Measurements from ENCODE around the gene POU5F1.
"Not testable (repeated sequence)": the region's sequence is repeated elsewhere in the genome, so short reads cannot be mapped to it uniquely, and the experiment has no call there.

The POU5F1 gene

GRCh38 chr6:31170987-31171671 lies 647 bp upstream of the POU5F1 start:
- ATAC-seq (ENCODE audit: insufficient read depth, low read depth) (no peak), DNase-seq (no peak)
- Histone ChIP-seq H3K79me2 (ENCODE audit: insufficient read depth, low read length) (no peaks in the 10 kb centered on the region), H3K9me3 (ENCODE audit: insufficient read depth, low read length, severe bottlenecking) (no peaks in the 10 kb centered on the region), H3K4me1 (ENCODE audit: insufficient read depth, low read length) (0 out of 2 replicates have a peak, but pooled peaks cover 3% of the 10 kb centered on the region), H4K20me1 (ENCODE audit: insufficient read depth, low read length) (no peaks in the 10 kb centered on the region), H3K27ac (ENCODE audit: low read length) (no peak overlapping the region), H3K9ac (ENCODE audit: low read depth, low read length) (no peak overlapping the region), H3K27me3 (ENCODE audit: insufficient read depth, low read length, poor library complexity) (no peaks in the 10 kb centered on the region), H3K36me3 (ENCODE audit: insufficient read depth, low read length) (no peaks in the 10 kb centered on the region), H3K4me3 (ENCODE audit: low read depth in 1 of 2, low read length in 2 of 2) (no peak overlapping the region), H3K4me2 (ENCODE audit: insufficient read depth, low read length) (no peak overlapping the region), H2AFZ (ENCODE audit: low read depth, low read length) (no peak overlapping the region)
- TF ChIP-seq, protein P1, sequence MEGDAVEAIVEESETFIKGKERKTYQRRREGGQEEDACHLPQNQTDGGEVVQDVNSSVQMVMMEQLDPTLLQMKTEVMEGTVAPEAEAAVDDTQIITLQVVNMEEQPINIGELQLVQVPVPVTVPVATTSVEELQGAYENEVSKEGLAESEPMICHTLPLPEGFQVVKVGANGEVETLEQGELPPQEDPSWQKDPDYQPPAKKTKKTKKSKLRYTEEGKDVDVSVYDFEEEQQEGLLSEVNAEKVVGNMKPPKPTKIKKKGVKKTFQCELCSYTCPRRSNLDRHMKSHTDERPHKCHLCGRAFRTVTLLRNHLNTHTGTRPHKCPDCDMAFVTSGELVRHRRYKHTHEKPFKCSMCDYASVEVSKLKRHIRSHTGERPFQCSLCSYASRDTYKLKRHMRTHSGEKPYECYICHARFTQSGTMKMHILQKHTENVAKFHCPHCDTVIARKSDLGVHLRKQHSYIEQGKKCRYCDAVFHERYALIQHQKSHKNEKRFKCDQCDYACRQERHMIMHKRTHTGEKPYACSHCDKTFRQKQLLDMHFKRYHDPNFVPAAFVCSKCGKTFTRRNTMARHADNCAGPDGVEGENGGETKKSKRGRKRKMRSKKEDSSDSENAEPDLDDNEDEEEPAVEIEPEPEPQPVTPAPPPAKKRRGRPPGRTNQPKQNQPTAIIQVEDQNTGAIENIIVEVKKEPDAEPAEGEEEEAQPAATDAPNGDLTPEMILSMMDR (IDR thresholded peaks at IDR 0.05; ENCODE audit: borderline replicate concordance, extremely low read depth, low read length, poor library complexity, severe bottlenecking): no peak
- no peak for TF ChIP-seq EZH2 (IDR thresholded peaks at IDR 0.05; ENCODE audit: borderline replicate concordance, low read depth, low read length, severe bottlenecking)

DNA sequence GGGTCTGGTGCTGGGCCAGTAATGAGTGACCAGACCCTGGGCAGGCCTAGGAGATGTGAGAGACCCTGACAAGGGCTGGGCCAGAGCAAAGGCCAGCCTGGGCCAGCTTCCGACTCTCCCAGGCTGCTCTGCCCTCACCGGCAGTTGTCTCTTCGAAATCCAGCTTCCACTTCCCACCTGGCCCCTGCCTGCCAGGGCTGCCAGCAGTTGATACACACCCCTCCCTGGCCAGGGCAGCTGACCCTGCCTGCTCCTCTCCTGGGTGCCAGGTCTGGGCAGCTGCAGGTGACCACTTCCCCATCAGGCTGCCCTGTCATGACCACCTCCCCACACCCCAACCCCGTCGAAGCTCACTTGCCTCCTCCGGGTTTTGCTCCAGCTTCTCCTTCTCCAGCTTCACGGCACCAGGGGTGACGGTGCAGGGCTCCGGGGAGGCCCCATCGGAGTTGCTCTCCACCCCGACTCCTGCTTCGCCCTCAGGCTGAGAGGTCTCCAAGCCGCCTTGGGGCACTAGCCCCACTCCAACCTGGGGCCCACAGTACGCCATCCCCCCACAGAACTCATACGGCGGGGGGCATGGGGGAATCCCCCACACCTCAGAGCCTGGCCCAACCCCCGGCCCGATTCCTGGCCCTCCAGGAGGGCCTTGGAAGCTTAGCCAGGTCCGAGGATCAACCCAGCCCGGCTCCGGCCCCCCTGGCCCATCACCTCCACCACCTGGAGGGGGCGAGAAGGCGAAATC lies 453 bp downstream of the POU5F1 start:
- H3K4me1 ChIP-seq (ENCODE audit: insufficient read depth, low read length); H2AFZ ChIP-seq (ENCODE audit: low read depth, low read length); H3K36me3 ChIP-seq (ENCODE audit: insufficient read depth, low read length); H4K20me1 ChIP-seq (ENCODE audit: insufficient read depth, low read length); H3K9me3 ChIP-seq (ENCODE audit: insufficient read depth, low read length, severe bottlenecking); ATAC-seq (ENCODE audit: insufficient read depth, low read depth); H3K27ac ChIP-seq (ENCODE audit: low read length); H3K9ac ChIP-seq (ENCODE audit: low read depth, low read length); H3K4me3 ChIP-seq (ENCODE audit: low read depth in 1 of 2, low read length in 2 of 2); H3K27me3 ChIP-seq (ENCODE audit: insufficient read depth, low read length, poor library complexity); H3K4me2 ChIP-seq (ENCODE audit: insufficient read depth, low read length); DNase-seq; H3K79me2 ChIP-seq (ENCODE audit: insufficient read depth, low read length): not testable (repeated sequence)

GRCh38 chr6:31169123-31169857 lies 1.2 kb downstream of the POU5F1 start:
- no peak for DNase-seq
- Histone ChIP-seq H3K9me3 (ENCODE audit: insufficient read depth, low read length, severe bottlenecking) (no peaks in the 10 kb centered on the region), H2AFZ (ENCODE audit: low read depth, low read length) (no peak overlapping the region), H4K20me1 (ENCODE audit: insufficient read depth, low read length) (peaks cover 3% of the 10 kb centered on the region; the same call in 1 of the 2 replicates), H3K4me3 (ENCODE audit: low read depth in 1 of 2, low read length in 2 of 2) (no peak overlapping the region), H3K4me1 (ENCODE audit: insufficient read depth, low read length) (no peaks in the 10 kb centered on the region), H3K9ac (ENCODE audit: low read depth, low read length) (no peak overlapping the region), H3K27me3 (ENCODE audit: insufficient read depth, low read length, poor library complexity) (no peaks in the 10 kb centered on the region), H3K36me3 (ENCODE audit: insufficient read depth, low read length) (peaks cover 7% of the 10 kb centered on the region; the same call in 1 of the 2 replicates), H3K79me2 (ENCODE audit: insufficient read depth, low read length) (no peaks in the 10 kb centered on the region), H3K4me2 (ENCODE audit: insufficient read depth, low read length) (no peak overlapping the region), H3K27ac (ENCODE audit: low read length) (no peak overlapping the region)
- TF ChIP-seq, protein P1 (IDR thresholded peaks at IDR 0.05; ENCODE audit: borderline replicate concordance, extremely low read depth, low read length, poor library complexity, severe bottlenecking): no peak
- no peak for TF ChIP-seq EZH2 (IDR thresholded peaks at IDR 0.05; ENCODE audit: borderline replicate concordance, low read depth, low read length, severe bottlenecking)
- ATAC-seq (ENCODE audit: insufficient read depth, low read depth): no peak

- Histone ChIP-seq H3K4me3 (ENCODE audit: low read depth in 1 of 2, low read length in 2 of 2) (no peak overlapping the region), H2AFZ (ENCODE audit: low read depth, low read length) (no peak overlapping the region), H3K4me1 (ENCODE audit: insufficient read depth, low read length) (no peaks in the 10 kb centered on the region), H3K9me3 (ENCODE audit: insufficient read depth, low read length, severe bottlenecking) (no peaks in the 10 kb centered on the region), H3K4me2 (ENCODE audit: insufficient read depth, low read length) (no peak overlapping the region), H3K79me2 (ENCODE audit: insufficient read depth, low read length) (no peaks in the 10 kb centered on the region), H4K20me1 (ENCODE audit: insufficient read depth, low read length) (peaks cover 3% of the 10 kb centered on the region; the same call in 1 of the 2 replicates), H3K27me3 (ENCODE audit: insufficient read depth, low read length, poor library complexity) (no peaks in the 10 kb centered on the region), H3K9ac (ENCODE audit: low read depth, low read length) (no peak overlapping the region), H3K27ac (ENCODE audit: low read length) (no peak overlapping the region), H3K36me3 (ENCODE audit: insufficient read depth, low read length) (peaks cover 12% of the 10 kb centered on the region; the same call in 1 of the 2 replicates)
- DNase-seq (no peak), ATAC-seq (ENCODE audit: insufficient read depth, low read depth) (no peak)
- TF ChIP-seq, protein P1 (IDR thresholded peaks at IDR 0.05; ENCODE audit: borderline replicate concordance, extremely low read depth, low read length, poor library complexity, severe bottlenecking): no peak
- no peak for TF ChIP-seq EZH2 (IDR thresholded peaks at IDR 0.05; ENCODE audit: borderline replicate concordance, low read depth, low read length, severe bottlenecking)
Observed at GRCh38 chr6:31168606-31169005, 1.9 kb downstream of the POU5F1 start.

All from DND-41 (cell line).